Neural crest cell (in vitro differentiated cells): ENCODE data around the gene IMPA2. TPM values are rescaled to one million over a fixed set of nuclear protein-coding genes. Genes with fewer than 3 reads are reported as not detected.
"Not testable (repeated sequence)": the region's sequence is repeated elsewhere in the genome, so short reads cannot be mapped to it uniquely, and the experiment has no call there.

ENCODE experiments used
- DNase-seq: peaks from one replicate; pipeline ENCODE4 v3.0.0; 2021; ENCODE audit warnings: low read depth, mixed read lengths, low spot score
- H3K27ac Mint-ChIP-seq: one replicate; pipeline ENCODE4 v1.8.0; 2021; ENCODE audit warnings: mild to moderate bottlenecking, mixed read lengths; ENCODE audit not compliant: unreplicated experiment
- H3K27me3 Mint-ChIP-seq: 2 replicates; pipeline ENCODE4 v1.8.0; 2021; ENCODE audit warnings: low read depth, mild to moderate bottlenecking, mixed read lengths
- H3K36me3 Mint-ChIP-seq: 2 replicates; pipeline ENCODE4 v1.8.0; 2021; ENCODE audit warnings: low read depth, mild to moderate bottlenecking, mixed read lengths
- H3K4me1 Mint-ChIP-seq: 2 replicates; pipeline ENCODE4 v1.8.0; 2021; ENCODE audit warnings: mixed read lengths
- H3K4me3 Mint-ChIP-seq: one replicate; pipeline ENCODE4 v1.8.0; 2021; ENCODE audit warnings: mild to moderate bottlenecking, mixed read lengths
- H3K9me3 Mint-ChIP-seq: 2 replicates; pipeline ENCODE4 v1.8.0; 2021; ENCODE audit warnings: mixed read lengths
- total RNA-seq: library from RNA; stranded (reverse); gene quantifications from 2 replicates; pipeline ENCODE4 v1.2.1, GENCODE V29; 2021
- TF ChIP-seq, protein P1 (sequence below): fragments of 200-600 bp; sonication (generic); conservative IDR thresholded peaks from 2 replicates; pipeline ENCODE4 v1.5.0; 2021; ENCODE audit warnings: antibody characterized with exemption, mild to moderate bottlenecking

The IMPA2 gene
- total RNA-seq, 1 donor from 2014 or later, result 51.3 TPM

GRCh38 chr18:12072996-12073395, 91.7 kb downstream of the IMPA2 start:
- Mint-ChIP-seq H3K4me3 (no peak overlapping the region), H3K9me3 (no peaks in the 10 kb centered on the region), H3K27me3 (no peaks in the 10 kb centered on the region)

DNA sequence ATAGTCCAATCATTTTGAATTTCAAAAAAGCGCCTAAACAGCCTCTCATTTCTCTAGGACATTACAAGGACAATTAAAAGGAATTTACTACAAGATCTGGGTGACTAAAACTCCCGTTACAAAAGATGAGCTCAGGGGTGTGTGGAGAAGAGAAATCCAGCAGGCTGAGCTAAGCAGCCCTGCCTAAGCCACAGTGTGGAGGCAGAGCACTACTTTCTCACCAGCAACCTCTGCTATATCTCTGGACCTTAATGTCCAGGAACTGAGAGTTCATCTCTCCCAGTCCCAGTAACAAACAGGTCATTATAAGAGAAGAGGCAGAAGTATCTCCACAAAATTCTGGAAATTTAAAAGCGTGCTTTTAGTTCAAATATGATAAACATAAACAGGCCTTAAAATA, 93.4 kb downstream of the IMPA2 start:
- no peaks in the 10 kb centered on the region for H3K27me3 Mint-ChIP-seq
- H3K9me3 Mint-ChIP-seq, result no peaks in the 10 kb centered on the region
- H3K4me3 Mint-ChIP-seq, result no peak overlapping the region
- H3K36me3 Mint-ChIP-seq, result no peaks in the 10 kb centered on the region
- H3K4me1 Mint-ChIP-seq, result peaks cover 4% of the 10 kb centered on the region
- H3K27ac Mint-ChIP-seq, result no peak overlapping the region
- no peak for DNase-seq
- TF ChIP-seq, protein P1, sequence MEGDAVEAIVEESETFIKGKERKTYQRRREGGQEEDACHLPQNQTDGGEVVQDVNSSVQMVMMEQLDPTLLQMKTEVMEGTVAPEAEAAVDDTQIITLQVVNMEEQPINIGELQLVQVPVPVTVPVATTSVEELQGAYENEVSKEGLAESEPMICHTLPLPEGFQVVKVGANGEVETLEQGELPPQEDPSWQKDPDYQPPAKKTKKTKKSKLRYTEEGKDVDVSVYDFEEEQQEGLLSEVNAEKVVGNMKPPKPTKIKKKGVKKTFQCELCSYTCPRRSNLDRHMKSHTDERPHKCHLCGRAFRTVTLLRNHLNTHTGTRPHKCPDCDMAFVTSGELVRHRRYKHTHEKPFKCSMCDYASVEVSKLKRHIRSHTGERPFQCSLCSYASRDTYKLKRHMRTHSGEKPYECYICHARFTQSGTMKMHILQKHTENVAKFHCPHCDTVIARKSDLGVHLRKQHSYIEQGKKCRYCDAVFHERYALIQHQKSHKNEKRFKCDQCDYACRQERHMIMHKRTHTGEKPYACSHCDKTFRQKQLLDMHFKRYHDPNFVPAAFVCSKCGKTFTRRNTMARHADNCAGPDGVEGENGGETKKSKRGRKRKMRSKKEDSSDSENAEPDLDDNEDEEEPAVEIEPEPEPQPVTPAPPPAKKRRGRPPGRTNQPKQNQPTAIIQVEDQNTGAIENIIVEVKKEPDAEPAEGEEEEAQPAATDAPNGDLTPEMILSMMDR, result no peak

More at GRCh38 chr18:12072996-12073395, 91.7 kb downstream of the IMPA2 start:
- Mint-ChIP-seq H3K4me1 (peaks cover 4% of the 10 kb centered on the region), H3K27ac (no peak overlapping the region), H3K36me3 (no peaks in the 10 kb centered on the region)
- TF ChIP-seq, protein P1, result no peak
- DNase-seq, result no peak

GRCh38 chr18:12076424-12077140, 95.3 kb downstream of the IMPA2 start:
- H3K27me3 Mint-ChIP-seq, result no peaks in the 10 kb centered on the region
- TF ChIP-seq, protein P1, result no peak
- no peaks in the 10 kb centered on the region for H3K9me3 Mint-ChIP-seq
- H3K4me3 Mint-ChIP-seq, result peak overlapping the region; percentile 71
- DNase-seq, result peak; percentile 36
- no peak overlapping the region for H3K27ac Mint-ChIP-seq
- H3K36me3 Mint-ChIP-seq, result no peaks in the 10 kb centered on the region
- H3K4me1 Mint-ChIP-seq, result peaks cover 4% of the 10 kb centered on the region

GRCh38 chr18:12077994-12078393, 96.7 kb downstream of the IMPA2 start:
- not testable (repeated sequence) for H3K27ac Mint-ChIP-seq, H3K9me3 Mint-ChIP-seq, DNase-seq, H3K36me3 Mint-ChIP-seq, H3K27me3 Mint-ChIP-seq, H3K4me1 Mint-ChIP-seq
- peak overlapping the region; percentile 31 for H3K4me3 Mint-ChIP-seq

- no peak for DNase-seq
- Mint-ChIP-seq H3K4me3 (no peak overlapping the region), H3K27me3 (peaks cover 9% of the 10 kb centered on the region), H3K9me3 (no peaks in the 10 kb centered on the region), H3K27ac (no peak overlapping the region), H3K36me3 (no peaks in the 10 kb centered on the region), H3K4me1 (peaks cover 4% of the 10 kb centered on the region)
- TF ChIP-seq, protein P1, result no peak
Observed at GRCh38 chr18:12079491-12080237, 98.4 kb downstream of the IMPA2 start.

Other genes with a start within 250 kb of the IMPA2 start
- 23.7 TPM in 2 replicates for gene CHMP1B, start 130.1 kb upstream of the IMPA2 start, total RNA-seq
- gene MPPE1, start 73.2 kb upstream of the IMPA2 start, total RNA-seq, result 22.8 and 28.9 TPM in 2 replicates
- not detected in 2 replicates for gene ANKRD62, start 112.3 kb downstream of the IMPA2 start, total RNA-seq